LNCAP (cell line): ENCODE data around the gene SYTL1.

ENCODE experiments used
- CTCF ChIP-seq: fragments of 450-650 bp; IDR thresholded peaks from 2 replicates; pipeline ENCODE4 v1.5.1; 2017; ENCODE audit warnings: mild to moderate bottlenecking

Gene SYTL1

GRCh38 chr1:27333717-27334279 is 8.0 kb upstream of the SYTL1 start:
- no peak for TF ChIP-seq CTCF

GRCh38 chr1:27335506-27336422 is 6.1 kb upstream of the SYTL1 start:
- no peak for TF ChIP-seq CTCF

- no peak for TF ChIP-seq CTCF
Measured at GRCh38 chr1:27336756-27337155, 5.1 kb upstream of the SYTL1 start.

- TF ChIP-seq CTCF = no peak
Measured at GRCh38 chr1:27338751-27339150, 3.1 kb upstream of the SYTL1 start.

GRCh38 chr1:27339213-27339612 is 2.6 kb upstream of the SYTL1 start:
- TF ChIP-seq CTCF = no peak

- no peak for TF ChIP-seq CTCF
Measured at GRCh38 chr1:27342391-27342777, 562 bp downstream of the SYTL1 start.

- no peak for TF ChIP-seq CTCF
Measured at GRCh38 chr1:27342778-27343638, 1.2 kb downstream of the SYTL1 start.
